ENCODE data around the gene ASB13. TPM values are rescaled to one million over a fixed set of nuclear protein-coding genes. Genes with fewer than 3 reads are reported as not detected.

Gene ASB13
- total RNA-seq, 2 donors from 2014 or later: 15.8 to 16.0 TPM

DNA sequence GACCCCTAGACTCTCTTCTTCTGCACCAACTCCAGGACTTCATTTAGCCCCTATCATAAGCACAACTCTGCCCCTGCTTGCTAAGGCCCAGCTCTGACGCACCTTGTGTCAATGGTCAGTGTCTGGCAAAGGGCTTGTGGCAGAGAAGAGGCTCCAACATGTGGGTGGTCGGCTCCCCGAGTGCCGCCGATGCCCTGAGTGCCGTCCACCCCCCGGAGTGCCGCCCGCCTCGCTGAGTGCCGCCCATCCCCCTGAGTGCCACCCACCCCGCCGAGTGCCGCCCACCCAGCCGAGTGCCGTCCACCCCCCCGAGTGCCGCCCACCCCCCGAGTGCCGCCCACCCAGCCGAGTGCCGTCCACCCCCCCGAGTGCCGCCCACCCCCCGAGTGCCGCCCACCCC, 50.3 kb downstream of the ASB13 start:
- peak overlapping the region; percentile 76 to 79 for H3K27ac ChIP-seq
- no peak overlapping the region for H3K4me3 ChIP-seq
- no peaks in the 10 kb centered on the region for H3K36me3 ChIP-seq
- no peak for DNase-seq (ENCODE audit: low spot score)
- no peaks in the 10 kb centered on the region for H3K27me3 ChIP-seq (replicated peaks; ENCODE audit: insufficient read depth)
- no peaks in the 10 kb centered on the region for H3K9me3 ChIP-seq
- H3K4me1 ChIP-seq (ENCODE audit: control insufficient read depth in 1 of 2, low read depth in 2 of 2): peaks cover 58 to 94% of the 10 kb centered on the region in 2 donors
- TF ChIP-seq CTCF (IDR thresholded peaks at IDR 0.05): no peak
- no peak for ATAC-seq (ENCODE audit: insufficient number of reproducible peaks, low FRiP score, low read depth)

DNA sequence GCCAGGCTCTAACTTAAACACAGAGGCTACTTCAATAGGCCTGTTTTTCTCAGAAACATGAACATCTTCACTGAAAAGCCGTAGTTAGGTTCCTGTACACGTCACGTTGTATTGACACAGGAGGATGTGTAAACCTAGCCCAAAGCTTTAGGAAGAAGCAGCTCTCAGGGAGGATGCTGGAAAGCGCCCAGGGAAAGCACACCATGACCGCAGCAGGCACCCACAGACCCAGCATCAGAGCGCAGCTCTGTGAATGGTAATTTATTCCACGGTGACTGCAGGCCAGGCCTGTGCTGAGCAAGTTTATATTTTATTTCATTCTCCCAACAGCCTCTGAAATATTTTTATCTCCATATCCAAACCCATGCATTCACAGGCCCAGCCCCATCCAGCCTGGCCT, 51.1 kb downstream of the ASB13 start:
- no peaks in the 10 kb centered on the region for H3K9me3 ChIP-seq
- H3K27me3 ChIP-seq (replicated peaks; ENCODE audit: insufficient read depth): no peaks in the 10 kb centered on the region
- H3K4me1 ChIP-seq (ENCODE audit: control insufficient read depth in 1 of 2, low read depth in 2 of 2): peaks cover 51 to 92% of the 10 kb centered on the region in 2 donors
- no peak for TF ChIP-seq CTCF (IDR thresholded peaks at IDR 0.05)
- peak overlapping the region; percentile 76 to 79 for H3K27ac ChIP-seq
- DNase-seq (ENCODE audit: low spot score): no peak
- no peak overlapping the region for H3K4me3 ChIP-seq
- no peak for ATAC-seq (ENCODE audit: insufficient number of reproducible peaks, low FRiP score, low read depth)
- H3K36me3 ChIP-seq: no peaks in the 10 kb centered on the region

DNA sequence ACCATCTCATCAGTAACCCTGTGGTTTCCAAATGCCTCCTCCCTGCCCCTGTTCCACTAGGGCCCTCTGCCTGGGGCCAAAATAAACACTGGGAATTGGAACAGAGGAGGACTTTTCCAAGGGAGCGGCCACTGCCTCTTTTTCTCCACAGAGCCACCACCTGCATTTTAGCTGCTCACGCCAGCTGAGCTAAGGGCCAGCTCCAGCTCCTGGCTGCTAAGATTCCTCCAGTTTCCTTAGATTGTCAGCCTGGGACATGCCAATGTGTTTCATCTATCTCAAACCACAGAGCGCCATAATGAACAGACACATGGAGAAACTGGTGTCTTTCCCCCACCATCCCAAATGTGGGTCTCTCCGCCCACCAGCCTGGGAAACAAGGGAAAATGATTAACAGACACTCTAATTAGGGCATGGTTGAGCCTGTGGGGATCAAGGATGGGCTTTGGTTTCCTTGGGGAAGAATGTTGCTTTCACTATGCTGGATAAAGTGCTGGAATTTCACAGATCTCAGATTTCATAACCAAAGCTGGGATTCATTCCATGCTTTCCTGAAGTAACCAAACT, 52.2 kb downstream of the ASB13 start:
- DNase-seq (ENCODE audit: low spot score) (no peak), ATAC-seq (ENCODE audit: insufficient number of reproducible peaks, low FRiP score, low read depth) (no peak)
- no peaks in the 10 kb centered on the region for H3K36me3 ChIP-seq
- TF ChIP-seq CTCF (IDR thresholded peaks at IDR 0.05): no peak
- H3K27me3 ChIP-seq (replicated peaks; ENCODE audit: insufficient read depth): no peaks in the 10 kb centered on the region
- H3K9me3 ChIP-seq: no peaks in the 10 kb centered on the region
- peak overlapping the region; percentile 76 to 79 for H3K27ac ChIP-seq
- peaks cover 47 to 94% of the 10 kb centered on the region in 2 donors for H3K4me1 ChIP-seq (ENCODE audit: control insufficient read depth in 1 of 2, low read depth in 2 of 2)
- H3K4me3 ChIP-seq: no peak overlapping the region

GRCh38 chr10:5613481-5614154, 52.8 kb downstream of the ASB13 start:
- no peaks in the 10 kb centered on the region for H3K36me3 ChIP-seq
- H3K27ac ChIP-seq: peak overlapping the region; percentile 76 to 79
- peaks cover 42 to 94% of the 10 kb centered on the region in 2 donors for H3K4me1 ChIP-seq (ENCODE audit: control insufficient read depth in 1 of 2, low read depth in 2 of 2)
- no peak for DNase-seq (ENCODE audit: low spot score)
- no peak for TF ChIP-seq CTCF (IDR thresholded peaks at IDR 0.05)
- no peak overlapping the region for H3K4me3 ChIP-seq
- no peaks in the 10 kb centered on the region for H3K9me3 ChIP-seq
- no peaks in the 10 kb centered on the region for H3K27me3 ChIP-seq (replicated peaks; ENCODE audit: insufficient read depth)
- no peak for ATAC-seq (ENCODE audit: insufficient number of reproducible peaks, low FRiP score, low read depth)

DNA sequence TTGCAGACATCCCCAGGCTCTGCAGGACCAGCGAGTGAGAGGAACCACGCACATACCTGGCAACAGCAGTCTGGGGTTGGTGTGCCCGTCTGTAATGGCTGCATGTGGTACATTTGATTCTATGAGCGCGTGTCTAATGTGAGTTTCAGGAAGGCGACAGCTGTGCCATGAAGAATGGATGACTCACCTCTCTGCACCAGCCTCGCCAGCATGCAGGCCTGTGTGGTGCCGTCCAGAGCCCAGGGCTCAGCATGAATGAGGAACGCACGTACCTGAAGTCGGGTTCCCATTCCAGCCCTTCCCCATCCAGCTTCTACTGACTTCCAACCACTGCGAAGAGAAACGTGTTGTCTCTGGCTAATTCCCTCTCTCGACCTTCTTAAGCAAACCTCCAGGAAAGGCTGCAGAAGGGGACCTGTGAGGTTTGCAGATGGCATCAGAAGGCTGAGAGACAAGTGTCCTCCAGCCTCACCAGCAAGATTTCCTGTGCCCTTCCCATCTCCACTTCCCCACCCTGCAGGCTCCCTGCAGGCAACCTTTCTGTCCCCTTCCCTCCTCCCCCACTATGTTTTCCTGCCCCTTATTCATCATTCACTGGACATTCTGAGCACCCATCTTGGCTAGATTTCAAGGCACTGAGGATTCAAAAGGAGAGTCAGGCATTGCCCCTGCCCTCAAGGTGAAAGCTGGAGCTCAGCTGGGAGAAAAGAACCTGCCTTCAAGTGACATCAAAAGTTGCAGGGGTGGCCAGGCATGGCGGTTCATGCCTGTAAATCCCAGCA, 54.3 kb downstream of the ASB13 start:
- Histone ChIP-seq H3K4me3 (no peak overlapping the region), H3K9me3 (no peaks in the 10 kb centered on the region), H3K27ac (peak overlapping the region; percentile 76 to 77), H3K27me3 (replicated peaks; ENCODE audit: insufficient read depth) (no peaks in the 10 kb centered on the region), H3K4me1 (ENCODE audit: control insufficient read depth in 1 of 2, low read depth in 2 of 2) (peaks cover 27 to 85% of the 10 kb centered on the region in 2 donors), H3K36me3 (no peaks in the 10 kb centered on the region)
- no peak for TF ChIP-seq CTCF (IDR thresholded peaks at IDR 0.05)
- no peak for ATAC-seq (ENCODE audit: insufficient number of reproducible peaks, low FRiP score, low read depth)
- no peak for DNase-seq (ENCODE audit: low spot score)

Measured in thoracic aorta (tissue), 2 donors.